Endothelial cell of umbilical vein (primary cell): ENCODE measurements around the gene TIGD4. TPM values are rescaled to one million over a fixed set of nuclear protein-coding genes. Genes with fewer than 3 reads are reported as not detected.

Experiments used
- BruUV-seq: library from RNA; stranded (reverse); fragments of 400-500 nt; replicated peaks from 2 replicates; lab custom pipeline; 2021; lab: Mats Ljungman, UMichigan
- CTCF ChIA-PET: fragments of 300-600, 350-600 bp; sonication (Branson Sonifier 250); formaldehyde crosslinking; loops from one replicate; lab custom pipeline; 2021; ENCODE audit warnings: antibody characterized with exemption, inconsistent platforms; lab: Charles Lee
- POLR2A ChIA-PET: fragments of 300-600, 350-600 bp; sonication (Branson Sonifier 250); formaldehyde crosslinking; loops from one replicate; lab custom pipeline; 2021; ENCODE audit warnings: antibody characterized with exemption, inconsistent platforms; lab: Charles Lee
- DNase-seq: peaks from one replicate; pipeline ENCODE4 v3.0.0-alpha.2; 2011; ENCODE audit warnings: low read depth, low spot score
- FAIRE-seq: peaks from 2 replicates; lab custom pipeline; 2011; peaks lifted over from hg19 to GRCh38; lab: Jason Lieb, UNC
- H2AFZ ChIP-seq: 2 replicates; pipeline ENCODE4 v1.6.0; 2012; ENCODE audit warnings: low read depth, low read length, control low read depth, inconsistent platforms
- H3K27ac ChIP-seq: 2 replicates; pipeline ENCODE4 v1.5.1; 2011; ENCODE audit warnings: low read depth, mild to moderate bottlenecking, control low read depth, low read length, moderate library complexity; ENCODE audit not compliant: insufficient read depth
- H3K27me3 ChIP-seq, 2 experiments: 2 replicates each; pipeline versions ENCODE4 v1.6.0 to v1.6.1; 2011; ENCODE audit warnings: low read length in 2 of 2, mixed read lengths in 1 of 2; ENCODE audit not compliant: control insufficient read depth in 2 of 2, insufficient read depth in 2 of 2
- H3K36me3 ChIP-seq, 2 experiments: 2 replicates in 1 of 2; 3 replicates in 1 of 2; pipeline ENCODE4 v1.5.1; 2011; ENCODE audit warnings: low read length in 2 of 2, mild to moderate bottlenecking in 1 of 2, moderate library complexity in 1 of 2; ENCODE audit not compliant: control insufficient read depth in 2 of 2, insufficient read depth in 2 of 2; ENCODE audit errors: extremely low read depth in 1 of 2
- H3K4me1 ChIP-seq: 3 replicates; pipeline ENCODE4 v1.5.1; 2011; ENCODE audit warnings: mild to moderate bottlenecking, low read length; ENCODE audit not compliant: control insufficient read depth, insufficient read depth; ENCODE audit errors: extremely low read depth
- H3K4me2 ChIP-seq: 2 replicates; pipeline ENCODE4 v1.6.1; 2011; ENCODE audit warnings: low read length, control low read depth, mixed read lengths; ENCODE audit not compliant: insufficient read depth
- H3K4me3 ChIP-seq, 3 experiments: fragments of 200-600 bp in 1 of 3; sonication (generic), shearing (Covaris generic) in 1 of 3; replicated peaks in 1 of 3; 2 replicates each; pipeline ENCODE4 v1.5.1; 2011 to 2016; ENCODE audit warnings: control low read depth in 3 of 3, low read length in 3 of 3, mild to moderate bottlenecking in 2 of 3, inconsistent platforms in 1 of 3, low read depth in 1 of 3, moderate library complexity in 1 of 3; ENCODE audit not compliant: insufficient read depth in 1 of 3
- H3K79me2 ChIP-seq: 2 replicates; pipeline ENCODE4 v1.6.0; 2012; ENCODE audit warnings: low read length, inconsistent platforms; ENCODE audit not compliant: control insufficient read depth, insufficient read depth
- H3K9ac ChIP-seq: replicated peaks from 2 replicates; pipeline ENCODE3; 2011; ENCODE audit warnings: low read length, control low read depth; ENCODE audit not compliant: insufficient read depth; ENCODE audit errors: extremely low read depth
- H3K9me1 ChIP-seq: replicated peaks from 3 replicates; pipeline ENCODE4 v1.6.0; 2011; ENCODE audit warnings: mild to moderate bottlenecking, low read length; ENCODE audit not compliant: control insufficient read depth, insufficient read depth; ENCODE audit errors: extremely low read depth
- H3K9me3 ChIP-seq: replicated peaks from 2 replicates; pipeline ENCODE4 v1.5.1; 2012; ENCODE audit warnings: low read length, inconsistent platforms; ENCODE audit not compliant: control insufficient read depth, insufficient read depth
- H4K20me1 ChIP-seq: replicated peaks from 2 replicates; pipeline ENCODE3; 2011; ENCODE audit warnings: mild to moderate bottlenecking, low read length; ENCODE audit not compliant: control insufficient read depth, insufficient read depth; ENCODE audit errors: extremely low read depth
- EZH2 ChIP-seq: IDR thresholded peaks from 2 replicates; pipeline ENCODE4 v1.6.1; 2012; ENCODE audit warnings: borderline replicate concordance, low read depth, mild to moderate bottlenecking, moderate library complexity, low read length, inconsistent platforms; ENCODE audit not compliant: severe bottlenecking
- FOS ChIP-seq: IDR thresholded peaks from 2 replicates; pipeline ENCODE4 v1.6.1; 2011; ENCODE audit warnings: mild to moderate bottlenecking, low read length, moderate library complexity, borderline replicate concordance; ENCODE audit not compliant: insufficient read depth
- MAX ChIP-seq: IDR thresholded peaks from 2 replicates; pipeline ENCODE4 v1.6.1; 2011; ENCODE audit not compliant: insufficient read depth, insufficient read length
- MYC ChIP-seq: IDR thresholded peaks from one replicate; pipeline ENCODE4 v1.6.1; 2011; ENCODE audit warnings: mild to moderate bottlenecking, low read depth, low read length
- POLR2A ChIP-seq: IDR thresholded peaks from 2 replicates; pipeline ENCODE4 v1.6.1; 2012; ENCODE audit warnings: low read depth, mild to moderate bottlenecking, control low read depth, low read length
- POLR2AphosphoS5 ChIP-seq: IDR thresholded peaks from 2 replicates; pipeline ENCODE4 v1.6.1; 2012; ENCODE audit warnings: low read depth, mild to moderate bottlenecking, control low read depth, low read length, moderate library complexity; ENCODE audit not compliant: insufficient read depth
- dilution Hi-C: fragments of 300-500 bp; cut with MboI; formaldehyde crosslinking; loops from one replicate; pipeline ENCODE4 v1.15.0; 2019; ENCODE audit warnings: low sequenced_read_pairs; ENCODE audit not compliant: extremely low pct_ligation_motif_present
- intact Hi-C: fragments of 100-400 bp; cut with micrococcal nuclease; formaldehyde crosslinking; loops from one replicate; pipeline ENCODE4 v1.10.0; 2022
- polyA plus RNA-seq, 4 experiments: library from polyadenylated mRNA; depleted of rRNA in 3 of 4; stranded (reverse) in 3 of 4; unstranded in 1 of 4; fragments of >200 nt; gene quantifications; 2 replicates each; pipeline versions ENCODE4 v1.2.1 to v1.2.3, GENCODE V29; 2011 to 2012; ENCODE audit warnings: missing spikeins in 1 of 4
- total RNA-seq: library from RNA; stranded (reverse); gene quantifications from 2 replicates; pipeline ENCODE4 v1.2.3, GENCODE V29; 2021
- TF ChIP-seq, protein P1 (sequence below), 2 donors: IDR thresholded peaks; 1 replicate in 1 of 2; 2 replicates in 1 of 2; pipeline ENCODE4 v1.5.1; 2011; ENCODE audit warnings: low read length in 2 of 2, mild to moderate bottlenecking in 2 of 2, moderate library complexity in 2 of 2, control low read depth in 1 of 2, inconsistent platforms in 1 of 2, low read depth in 1 of 2; ENCODE audit not compliant: insufficient read depth in 1 of 2; ENCODE audit errors: extremely low read depth in 1 of 2

Gene TIGD4
- total and polyA plus RNA-seq, 2 donors (not counting 3 experiments of a cell fraction or from before 2014, with no cell fraction given), result 0.03 to 0.18 TPM

DNA sequence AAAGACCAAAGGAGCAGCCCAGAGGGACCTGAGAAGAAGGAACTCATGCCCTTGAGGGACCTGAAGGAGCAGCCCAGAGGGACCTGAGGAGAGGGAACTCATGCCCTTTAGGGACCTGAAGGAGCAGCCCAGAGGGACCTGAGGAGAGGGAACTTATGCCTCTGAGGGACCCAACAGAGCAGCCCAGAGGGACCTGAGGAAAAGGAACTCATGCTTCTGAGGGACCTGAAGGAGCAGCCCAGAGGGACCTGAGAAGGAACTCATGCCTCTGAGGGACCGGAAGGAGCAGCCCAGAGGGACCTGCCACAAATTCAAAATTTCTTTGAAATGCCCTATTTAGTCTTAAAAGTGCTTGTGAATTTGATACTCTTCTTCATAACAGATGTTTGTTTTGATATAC, 51.2 kb downstream of the TIGD4 start:
- Histone ChIP-seq H3K79me2 (no peaks in the 10 kb centered on the region), H3K4me2 (no peak overlapping the region), H3K4me1 (no peaks in the 10 kb centered on the region), H3K36me3 (no peaks in the 10 kb centered on the region), H3K9me1 (no peaks in the 10 kb centered on the region), H3K27ac (no peak overlapping the region), H3K27me3 (peaks cover 5 to 10% of the 10 kb centered on the region in 2 experiments), H2AFZ (no peak overlapping the region), H4K20me1 (no peaks in the 10 kb centered on the region), H3K9me3 (no peaks in the 10 kb centered on the region), H3K9ac (no peak overlapping the region), H3K4me3 (no peak overlapping the region)
- BruUV-seq, result no TSS peak
- FAIRE-seq, result no peak
- ChIA-PET POLR2A (no interaction called here), CTCF (interaction anchor here (0.9 kb wide), 1 partner anchor 227 kb away, joined by 4 read pairs; no protein-coding TSS in a partner anchor)
- DNase-seq, result no peak
- dilution Hi-C loops (no loop called here), intact Hi-C loops (no loop called here)
- no peak for TF ChIP-seq FOS
- TF ChIP-seq POLR2AphosphoS5, result no peak
- no peak for TF ChIP-seq MAX
- TF ChIP-seq POLR2A, result no peak
- no peak for TF ChIP-seq MYC
- TF ChIP-seq EZH2, result no peak
- TF ChIP-seq, protein P1, sequence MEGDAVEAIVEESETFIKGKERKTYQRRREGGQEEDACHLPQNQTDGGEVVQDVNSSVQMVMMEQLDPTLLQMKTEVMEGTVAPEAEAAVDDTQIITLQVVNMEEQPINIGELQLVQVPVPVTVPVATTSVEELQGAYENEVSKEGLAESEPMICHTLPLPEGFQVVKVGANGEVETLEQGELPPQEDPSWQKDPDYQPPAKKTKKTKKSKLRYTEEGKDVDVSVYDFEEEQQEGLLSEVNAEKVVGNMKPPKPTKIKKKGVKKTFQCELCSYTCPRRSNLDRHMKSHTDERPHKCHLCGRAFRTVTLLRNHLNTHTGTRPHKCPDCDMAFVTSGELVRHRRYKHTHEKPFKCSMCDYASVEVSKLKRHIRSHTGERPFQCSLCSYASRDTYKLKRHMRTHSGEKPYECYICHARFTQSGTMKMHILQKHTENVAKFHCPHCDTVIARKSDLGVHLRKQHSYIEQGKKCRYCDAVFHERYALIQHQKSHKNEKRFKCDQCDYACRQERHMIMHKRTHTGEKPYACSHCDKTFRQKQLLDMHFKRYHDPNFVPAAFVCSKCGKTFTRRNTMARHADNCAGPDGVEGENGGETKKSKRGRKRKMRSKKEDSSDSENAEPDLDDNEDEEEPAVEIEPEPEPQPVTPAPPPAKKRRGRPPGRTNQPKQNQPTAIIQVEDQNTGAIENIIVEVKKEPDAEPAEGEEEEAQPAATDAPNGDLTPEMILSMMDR (IDR thresholded peaks at IDR 0.05; ENCODE audit: extremely low read depth in 1 of 2, insufficient read depth in 1 of 2, low read depth in 1 of 2, low read length in 2 of 2), result no peak
